AG04449 (cell line): ENCODE data around the gene DNAH1.

Source experiments
- CTCF ChIA-PET: fragments of 350-600 bp; formaldehyde crosslinking; extraction: SDS; loops from one replicate; lab custom pipeline; 2021; ENCODE audit warnings: antibody characterized with exemption; lab: Yijun Ruan, JAX
- POLR2A ChIA-PET: fragments of 400-600, 350-600 bp; formaldehyde crosslinking; extraction: SDS; loops from one replicate; lab custom pipeline; 2020; ENCODE audit warnings: antibody characterized with exemption, inconsistent platforms; lab: Yijun Ruan, JAX
- DNase-seq: peaks from one replicate; pipeline ENCODE4 v3.0.0-alpha.2; 2010; ENCODE audit warnings: low read depth, low spot score
- H3K4me3 ChIP-seq: 2 replicates; pipeline ENCODE4 v1.5.1; 2011; ENCODE audit warnings: low read depth, mild to moderate bottlenecking, control low read depth, low read length
- TF ChIP-seq, protein P1 (sequence below): IDR thresholded peaks from one replicate; pipeline ENCODE4 v1.5.1; 2011; ENCODE audit warnings: mild to moderate bottlenecking, moderate library complexity, low read length, control low read depth, inconsistent platforms; ENCODE audit not compliant: insufficient read depth; ENCODE audit errors: missing control alignments

Gene DNAH1

DNA sequence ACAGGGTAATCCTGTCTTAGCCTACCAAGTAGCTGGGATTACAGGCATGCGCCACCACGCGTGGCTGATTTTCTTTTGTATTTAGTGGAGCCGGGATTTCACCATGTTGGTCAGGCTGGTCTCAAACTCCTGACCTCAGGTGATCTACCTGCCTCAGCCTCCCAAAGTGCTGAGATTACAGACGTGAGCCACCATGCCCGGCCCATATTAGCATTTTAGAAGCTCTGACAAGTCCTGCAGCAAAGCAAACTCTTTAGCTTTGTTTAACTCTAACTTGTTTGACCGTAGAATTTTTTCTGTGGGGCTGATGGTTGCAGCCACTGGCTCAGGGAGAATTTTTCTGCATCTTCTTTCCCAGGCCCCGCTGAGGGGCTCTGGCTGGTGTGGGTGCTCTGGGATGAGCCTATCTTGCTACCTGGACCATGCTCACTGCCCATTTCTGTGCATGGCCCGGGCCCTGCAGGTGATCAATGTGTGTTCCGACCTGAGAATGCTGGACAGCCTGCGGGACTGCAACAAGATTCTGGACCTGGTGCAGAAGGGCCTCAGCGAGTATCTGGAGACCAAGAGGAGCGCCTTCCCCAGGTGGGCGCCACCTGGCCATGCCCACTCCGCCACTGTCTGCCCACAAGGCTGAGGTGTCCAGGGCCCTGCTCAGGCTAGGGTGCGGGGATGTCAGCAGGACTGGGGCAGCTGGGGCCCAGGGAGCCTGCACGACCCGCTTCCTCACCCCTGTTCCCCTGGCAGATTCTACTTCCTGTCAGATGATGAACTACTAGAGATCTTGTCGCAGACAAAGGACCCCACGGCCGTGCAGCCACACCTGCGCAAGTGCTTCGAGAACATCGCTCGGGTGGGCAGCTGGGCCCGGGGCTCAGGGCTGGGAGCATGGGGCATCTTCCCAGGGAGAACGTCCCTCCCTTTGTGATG is 41.3 kb downstream of the DNAH1 start:
- CTCF ChIA-PET, result interaction anchor here (0.7 to 1.3 kb wide), 2 partner anchors 19 to 783 kb away, joined by 3 to 4 read pairs; no protein-coding TSS in a partner anchor
- DNase-seq, result no peak
- TF ChIP-seq, protein P1, sequence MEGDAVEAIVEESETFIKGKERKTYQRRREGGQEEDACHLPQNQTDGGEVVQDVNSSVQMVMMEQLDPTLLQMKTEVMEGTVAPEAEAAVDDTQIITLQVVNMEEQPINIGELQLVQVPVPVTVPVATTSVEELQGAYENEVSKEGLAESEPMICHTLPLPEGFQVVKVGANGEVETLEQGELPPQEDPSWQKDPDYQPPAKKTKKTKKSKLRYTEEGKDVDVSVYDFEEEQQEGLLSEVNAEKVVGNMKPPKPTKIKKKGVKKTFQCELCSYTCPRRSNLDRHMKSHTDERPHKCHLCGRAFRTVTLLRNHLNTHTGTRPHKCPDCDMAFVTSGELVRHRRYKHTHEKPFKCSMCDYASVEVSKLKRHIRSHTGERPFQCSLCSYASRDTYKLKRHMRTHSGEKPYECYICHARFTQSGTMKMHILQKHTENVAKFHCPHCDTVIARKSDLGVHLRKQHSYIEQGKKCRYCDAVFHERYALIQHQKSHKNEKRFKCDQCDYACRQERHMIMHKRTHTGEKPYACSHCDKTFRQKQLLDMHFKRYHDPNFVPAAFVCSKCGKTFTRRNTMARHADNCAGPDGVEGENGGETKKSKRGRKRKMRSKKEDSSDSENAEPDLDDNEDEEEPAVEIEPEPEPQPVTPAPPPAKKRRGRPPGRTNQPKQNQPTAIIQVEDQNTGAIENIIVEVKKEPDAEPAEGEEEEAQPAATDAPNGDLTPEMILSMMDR, result no peak
- no peak overlapping the region for H3K4me3 ChIP-seq
- POLR2A ChIA-PET, result interaction anchor here (0.6 to 0.7 kb wide), 2 partner anchors 41 to 58 kb away, joined by 3 to 4 read pairs; no protein-coding TSS in a partner anchor

DNA sequence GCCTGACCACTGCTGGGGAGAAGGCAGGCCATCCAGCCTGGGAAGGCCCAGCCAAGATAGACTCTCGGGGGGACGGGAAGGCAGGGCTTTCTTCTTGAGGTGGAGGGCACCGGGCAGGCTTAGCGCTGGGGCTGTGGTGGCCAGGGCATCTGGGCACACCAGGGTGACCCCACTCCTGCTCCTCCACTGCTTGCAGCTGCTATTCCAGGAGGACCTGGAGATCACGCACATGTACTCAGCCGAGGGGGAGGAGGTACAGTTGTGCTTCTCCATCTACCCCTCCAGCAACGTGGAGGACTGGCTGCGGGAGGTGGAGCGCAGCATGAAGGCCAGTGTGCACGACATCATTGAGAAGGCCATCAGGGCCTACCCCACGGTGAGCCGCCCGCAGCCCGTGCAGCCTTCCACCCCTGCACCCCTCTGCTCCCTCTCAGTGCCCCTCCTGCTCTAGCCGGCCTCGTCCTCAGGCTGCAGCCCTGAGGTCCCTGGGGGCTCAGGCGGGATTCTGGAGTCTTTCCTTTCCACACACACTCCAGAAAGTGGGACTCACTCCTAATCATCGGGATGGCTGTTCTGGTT is 42.3 kb downstream of the DNAH1 start:
- ChIA-PET CTCF (interaction anchor here (1.3 kb wide), 1 partner anchor 20 kb away, joined by 3 read pairs; no protein-coding TSS in a partner anchor), POLR2A (no interaction called here)
- no peak overlapping the region for H3K4me3 ChIP-seq
- no peak for DNase-seq
- TF ChIP-seq, protein P1, result no peak

DNA sequence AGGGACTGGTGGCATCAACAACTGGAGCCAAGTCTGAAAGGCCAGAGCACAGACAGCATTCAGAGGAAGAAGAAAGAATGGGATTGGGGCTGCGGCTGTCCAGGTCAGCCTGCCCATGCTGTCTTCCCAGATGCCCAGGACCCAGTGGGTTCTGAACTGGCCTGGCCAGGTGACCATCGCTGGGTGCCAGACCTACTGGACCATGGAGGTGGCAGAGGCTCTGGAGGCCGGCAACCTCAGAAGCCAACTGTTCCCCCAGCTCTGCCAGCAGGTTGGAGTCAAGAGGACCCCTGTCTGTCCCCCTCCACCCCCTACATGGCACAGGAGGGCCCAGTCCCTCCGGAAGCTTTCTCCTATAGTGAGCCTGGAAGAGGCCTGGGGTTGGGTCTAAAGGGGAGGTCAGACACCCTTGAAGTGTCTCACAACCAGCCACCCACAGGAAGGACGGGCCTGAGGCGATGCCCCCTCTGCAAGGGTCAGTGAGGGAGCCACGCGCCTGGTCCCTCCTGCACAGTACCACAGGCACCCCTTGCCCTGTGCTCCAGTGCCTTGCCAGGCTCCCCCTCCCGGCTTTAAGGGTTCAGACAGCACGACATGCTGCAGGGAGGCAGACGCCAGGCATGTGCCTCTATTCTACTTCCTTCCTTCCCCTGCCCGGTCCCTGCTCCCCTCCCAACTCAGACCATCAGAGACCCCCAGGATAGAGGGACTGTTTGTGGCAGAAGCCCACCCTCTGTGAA is 43.2 kb downstream of the DNAH1 start:
- TF ChIP-seq, protein P1, result no peak
- no peak for DNase-seq
- CTCF ChIA-PET, result no interaction called here
- POLR2A ChIA-PET, result no interaction called here
- no peak overlapping the region for H3K4me3 ChIP-seq

DNA sequence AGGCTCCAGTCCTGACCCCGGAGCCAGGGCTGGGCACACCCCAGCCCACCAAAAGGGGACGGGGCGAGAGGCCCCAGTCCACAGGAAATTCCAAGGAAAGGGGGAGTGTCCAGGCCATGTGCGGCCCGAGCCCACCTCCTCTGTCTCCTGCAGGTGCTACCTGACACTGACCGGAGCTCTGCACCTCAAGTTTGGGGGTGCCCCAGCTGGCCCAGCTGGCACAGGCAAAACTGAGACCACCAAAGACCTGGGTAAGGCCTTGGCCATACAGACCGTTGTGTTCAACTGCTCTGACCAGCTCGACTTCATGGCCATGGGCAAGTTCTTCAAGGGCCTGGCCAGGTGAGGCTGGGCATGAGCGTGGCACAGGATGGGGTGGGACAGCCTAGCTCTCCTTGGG is 44.9 kb downstream of the DNAH1 start:
- TF ChIP-seq, protein P1, result no peak
- POLR2A ChIA-PET, result no interaction called here
- CTCF ChIA-PET, result interaction anchor here (0.8 to 1.9 kb wide), 3 partner anchors 13 to 67 kb away, joined by 3 to 10 read pairs (median 4); no protein-coding TSS in a partner anchor
- no peak for DNase-seq
- H3K4me3 ChIP-seq, result no peak overlapping the region

DNA sequence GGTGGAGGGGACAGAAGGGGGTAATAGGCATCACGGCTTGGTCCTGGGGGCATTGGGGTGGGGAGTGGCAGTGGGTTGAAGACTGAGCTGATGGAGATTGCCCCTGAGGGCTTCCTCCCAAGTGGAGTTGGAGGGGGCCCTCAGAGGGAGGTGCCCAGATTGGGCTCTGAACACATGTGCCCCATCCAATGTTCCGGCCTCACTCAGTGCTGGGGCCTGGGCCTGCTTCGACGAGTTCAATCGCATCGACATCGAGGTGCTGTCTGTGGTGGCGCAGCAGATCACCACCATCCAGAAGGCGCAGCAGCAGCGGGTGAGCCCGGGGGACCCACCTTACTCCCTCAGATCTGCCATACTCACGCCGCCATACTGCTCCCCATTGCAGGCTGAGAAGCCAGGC is 45.3 kb downstream of the DNAH1 start:
- TF ChIP-seq, protein P1, result no peak
- DNase-seq, result no peak
- POLR2A ChIA-PET, result no interaction called here
- H3K4me3 ChIP-seq, result no peak overlapping the region
- CTCF ChIA-PET, result interaction anchor here (0.8 to 1.9 kb wide), 3 partner anchors 21 to 67 kb away, joined by 3 to 10 read pairs (median 3); no protein-coding TSS in a partner anchor
